Measurements from ENCODE around the gene ITIH3.
"Not testable (repeated sequence)": the region's sequence is repeated elsewhere in the genome, so short reads cannot be mapped to it uniquely, and the experiment has no call there.

DNA sequence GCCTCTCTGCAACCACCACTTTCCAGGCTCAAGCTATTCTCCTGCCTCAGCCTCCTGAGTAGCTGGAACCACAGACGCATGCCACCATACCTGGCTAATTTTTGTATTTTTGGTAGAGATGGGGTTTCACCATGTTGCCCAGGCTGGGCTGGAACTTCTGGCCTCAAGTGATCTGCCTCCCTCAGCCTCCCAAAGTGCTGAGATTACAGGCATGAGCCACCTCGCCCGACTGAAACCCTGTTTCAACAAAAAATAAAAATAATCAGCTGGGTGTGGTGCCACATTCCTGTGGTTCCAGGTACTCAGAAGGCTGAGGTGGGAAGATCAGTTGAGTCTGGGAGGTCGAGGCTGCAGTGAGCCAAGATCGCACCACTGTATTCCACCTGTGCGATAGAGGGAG lies 18.1 kb upstream of the ITIH3 start:
- TF ChIP-seq, protein P1, sequence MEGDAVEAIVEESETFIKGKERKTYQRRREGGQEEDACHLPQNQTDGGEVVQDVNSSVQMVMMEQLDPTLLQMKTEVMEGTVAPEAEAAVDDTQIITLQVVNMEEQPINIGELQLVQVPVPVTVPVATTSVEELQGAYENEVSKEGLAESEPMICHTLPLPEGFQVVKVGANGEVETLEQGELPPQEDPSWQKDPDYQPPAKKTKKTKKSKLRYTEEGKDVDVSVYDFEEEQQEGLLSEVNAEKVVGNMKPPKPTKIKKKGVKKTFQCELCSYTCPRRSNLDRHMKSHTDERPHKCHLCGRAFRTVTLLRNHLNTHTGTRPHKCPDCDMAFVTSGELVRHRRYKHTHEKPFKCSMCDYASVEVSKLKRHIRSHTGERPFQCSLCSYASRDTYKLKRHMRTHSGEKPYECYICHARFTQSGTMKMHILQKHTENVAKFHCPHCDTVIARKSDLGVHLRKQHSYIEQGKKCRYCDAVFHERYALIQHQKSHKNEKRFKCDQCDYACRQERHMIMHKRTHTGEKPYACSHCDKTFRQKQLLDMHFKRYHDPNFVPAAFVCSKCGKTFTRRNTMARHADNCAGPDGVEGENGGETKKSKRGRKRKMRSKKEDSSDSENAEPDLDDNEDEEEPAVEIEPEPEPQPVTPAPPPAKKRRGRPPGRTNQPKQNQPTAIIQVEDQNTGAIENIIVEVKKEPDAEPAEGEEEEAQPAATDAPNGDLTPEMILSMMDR (IDR thresholded peaks at IDR 0.05), result not testable (repeated sequence)
- not testable (repeated sequence) for TF ChIP-seq POLR2A (IDR thresholded peaks at IDR 0.05)
